B cell (primary cell): Measurements from ENCODE around the gene AHNAK. TPM values are rescaled to one million over a fixed set of nuclear protein-coding genes. Genes with fewer than 3 reads are reported as not detected.
"Not testable (repeated sequence)": the region's sequence is repeated elsewhere in the genome, so short reads cannot be mapped to it uniquely, and the experiment has no call there.

Experiments used
- ATAC-seq: fragments of 200-7000 bp; cut with Tn5 transposase; one replicate; pipeline ENCODE4 v1.10.0; 2021; ENCODE audit warnings: low read depth, mild to moderate bottlenecking, moderate number of reproducible peaks, moderate library complexity
- CTCF ChIA-PET: fragments of 350-600 bp; sonication (Branson Sonifier 250); formaldehyde crosslinking; loops from one replicate; lab custom pipeline; 2021; ENCODE audit warnings: antibody characterized with exemption, inconsistent platforms; lab: Charles Lee
- POLR2A ChIA-PET: fragments of 350-600 bp; sonication (Branson Sonifier 250); formaldehyde crosslinking; loops from one replicate; lab custom pipeline; 2021; ENCODE audit warnings: antibody characterized with exemption; lab: Charles Lee
- DNase-seq: peaks from one replicate; pipeline ENCODE4 v3.0.0; 2013
- H2AFZ ChIP-seq: 2 replicates; pipeline ENCODE4 v1.6.1; 2012; ENCODE audit warnings: mild to moderate bottlenecking, low read depth, low read length; ENCODE audit not compliant: insufficient read depth, poor library complexity, severe bottlenecking
- H3K27ac ChIP-seq, 2 donors: 1 replicate in 1 of 2; 2 replicates in 1 of 2; pipeline ENCODE4 v1.5.1; 2012 to 2013; ENCODE audit warnings: low read length in 2 of 2, mild to moderate bottlenecking in 2 of 2, moderate library complexity in 1 of 2
- H3K27me3 ChIP-seq, 4 experiments: fragments of 200-600 bp in 1 of 4; sonication (generic) in 1 of 4; replicated peaks in 1 of 4; 1 replicate in 2 of 4; 2 replicates in 2 of 4; pipeline versions ENCODE4 v1.6.1 to v1.7.0; 2013 to 2016; ENCODE audit warnings: low read length in 3 of 4, mild to moderate bottlenecking in 2 of 4, mixed read lengths in 1 of 4, moderate library complexity in 1 of 4; ENCODE audit not compliant: insufficient read depth in 4 of 4, control insufficient read depth in 3 of 4; ENCODE audit errors: control extremely low read depth in 1 of 4
- H3K36me3 ChIP-seq, 2 experiments: replicated peaks in 1 of 2; 1 replicate in 1 of 2; 2 replicates in 1 of 2; pipeline versions ENCODE4 v1.6.1 to v1.7.1; 2013; ENCODE audit warnings: low read length in 1 of 2; ENCODE audit not compliant: insufficient read depth in 2 of 2, control insufficient read depth in 1 of 2; ENCODE audit errors: control extremely low read depth in 1 of 2, extremely low read depth in 1 of 2
- H3K4me1 ChIP-seq, 2 donors: fragments of 200-600 bp in 1 of 2; sonication (generic) in 1 of 2; 1 replicate in 1 of 2; 2 replicates in 1 of 2; pipeline versions ENCODE4 v1.5.1 to v1.6.1; 2013 to 2017; ENCODE audit warnings: low read length in 2 of 2; ENCODE audit not compliant: control insufficient read depth in 2 of 2, insufficient read depth in 2 of 2
- H3K4me2 ChIP-seq: replicated peaks from 2 replicates; pipeline ENCODE3; 2012; ENCODE audit warnings: mild to moderate bottlenecking, low read depth, low read length; ENCODE audit not compliant: poor library complexity, severe bottlenecking
- H3K4me3 ChIP-seq, 5 experiments: fragments of 200-600 bp in 1 of 5; sonication (generic) in 1 of 5; 1 replicate in 3 of 5; 2 replicates in 2 of 5; pipeline versions ENCODE4 v1.5.1 to v1.7.0; 2011 to 2016; ENCODE audit warnings: low read length in 4 of 5, mild to moderate bottlenecking in 4 of 5, low read depth in 2 of 5, control low read depth in 1 of 5, moderate library complexity in 1 of 5; ENCODE audit not compliant: insufficient read depth in 1 of 5; ENCODE audit errors: control extremely low read depth in 1 of 5, extremely low read depth in 1 of 5
- H3K79me2 ChIP-seq: fragments of 200-600 bp; sonication (generic); one replicate; pipeline ENCODE4 v1.6.0; 2016; ENCODE audit warnings: low read length; ENCODE audit not compliant: control insufficient read depth, insufficient read depth
- H3K9ac ChIP-seq: fragments of 200-600 bp; sonication (generic); 2 replicates; pipeline ENCODE4 v1.6.1; 2017; ENCODE audit warnings: mild to moderate bottlenecking, low read length, moderate library complexity
- H3K9me3 ChIP-seq, 3 donors: one replicate each; pipeline versions ENCODE4 v1.6.1 to v1.7.1; 2013; ENCODE audit warnings: low read length in 2 of 3; ENCODE audit not compliant: control insufficient read depth in 2 of 3, insufficient read depth in 1 of 3; ENCODE audit errors: control extremely low read depth in 1 of 3
- H4K20me1 ChIP-seq: 2 replicates; pipeline ENCODE4 v1.6.0; 2012; ENCODE audit warnings: mild to moderate bottlenecking, low read length; ENCODE audit not compliant: insufficient read depth, control insufficient read depth, poor library complexity, severe bottlenecking
- H3K27ac Mint-ChIP-seq: one replicate; pipeline ENCODE4 v1.8.0; 2021; ENCODE audit warnings: mixed read lengths
- H3K27me3 Mint-ChIP-seq: one replicate; pipeline ENCODE4 v1.8.0; 2021; ENCODE audit warnings: mixed read lengths
- H3K4me1 Mint-ChIP-seq: one replicate; pipeline ENCODE4 v1.8.0; 2021; ENCODE audit warnings: mixed read lengths
- H3K4me3 Mint-ChIP-seq: one replicate; pipeline ENCODE4 v1.8.0; 2021; ENCODE audit warnings: mixed read lengths
- H3K9me3 Mint-ChIP-seq: one replicate; pipeline ENCODE4 v1.8.0; 2022; ENCODE audit warnings: mixed read lengths; ENCODE audit not compliant: insufficient read depth
- EZH2 ChIP-seq: IDR thresholded peaks from 2 replicates; pipeline ENCODE4 v1.6.1; 2012; ENCODE audit warnings: borderline replicate concordance, low read depth, mild to moderate bottlenecking, moderate library complexity, low read length; ENCODE audit not compliant: insufficient read depth, poor library complexity, severe bottlenecking
- WGBS: methylation state at CpG from one replicate; pipeline ENCODE4 v1.1.5; 2013; ENCODE audit warnings: missing lambda C conversion rate; ENCODE audit not compliant: insufficient coverage; 5-methylcytosine and 5-hydroxymethylcytosine counted together
- intact Hi-C: fragments of 100-400 bp; cut with micrococcal nuclease; formaldehyde crosslinking; loops from one replicate; pipeline ENCODE4 v1.10.0; 2022
- polyA plus RNA-seq: library from polyadenylated mRNA; depleted of rRNA; stranded (reverse); fragments of >200 nt; gene quantifications from 2 replicates; pipeline ENCODE4 v1.2.3, GENCODE V29; 2012
- total RNA-seq, 2 donors: library from RNA; stranded (reverse); fragments of 120-200 nt in 1 of 2; gene quantifications; 1 replicate in 1 of 2; 2 replicates in 1 of 2; pipeline versions ENCODE4 v1.2.3 to v1.2.4, GENCODE V29; 2013 to 2022

The AHNAK gene
- total and polyA plus RNA-seq, 2 donors (not counting 1 experiment from before 2014, with no cell fraction given), result 63.7 to 229 TPM

- CTCF ChIA-PET, result interaction anchor here (0.6 to 1.6 kb wide), 3 partner anchors 42 to 159 kb away, joined by 3 read pairs; partner anchors contain the start of gene AHNAK
- Histone ChIP-seq H3K4me1 (peaks cover 23 to 34% of the 10 kb centered on the region in 2 donors), H2AFZ (no peak overlapping the region), H3K4me3 (no peak overlapping the region), H3K27ac (no peak overlapping the region), H3K79me2 (peaks cover 63% of the 10 kb centered on the region), H3K9me3 (no peaks in the 10 kb centered on the region), H4K20me1 (peaks cover 8% of the 10 kb centered on the region), H3K27me3 (no peaks in the 10 kb centered on the region), H3K9ac (no peak overlapping the region), H3K36me3 (peaks cover 0 to 33% of the 10 kb centered on the region in 2 experiments), H3K4me2 (no peak overlapping the region)
- POLR2A ChIA-PET, result interaction anchor here (0.7 to 0.8 kb wide), 2 partner anchors 15 to 25 kb away, joined by 3 to 5 read pairs; partner anchors contain the start of gene EEF1G
- Mint-ChIP-seq H3K4me3 (no peak overlapping the region), H3K9me3 (no peaks in the 10 kb centered on the region), H3K27ac (no peak overlapping the region), H3K4me1 (peaks cover 43% of the 10 kb centered on the region), H3K27me3 (no peaks in the 10 kb centered on the region)
- ATAC-seq, result no peak
- WGBS, result 97% methylated on average over 10 of the region's 18 CpGs
- TF ChIP-seq EZH2, result no peak
- intact Hi-C loops, result no loop called here
- no peak for DNase-seq
These were observed 42.5 kb upstream of the AHNAK start for GRCh38 chr11:62588966-62589637.

DNA sequence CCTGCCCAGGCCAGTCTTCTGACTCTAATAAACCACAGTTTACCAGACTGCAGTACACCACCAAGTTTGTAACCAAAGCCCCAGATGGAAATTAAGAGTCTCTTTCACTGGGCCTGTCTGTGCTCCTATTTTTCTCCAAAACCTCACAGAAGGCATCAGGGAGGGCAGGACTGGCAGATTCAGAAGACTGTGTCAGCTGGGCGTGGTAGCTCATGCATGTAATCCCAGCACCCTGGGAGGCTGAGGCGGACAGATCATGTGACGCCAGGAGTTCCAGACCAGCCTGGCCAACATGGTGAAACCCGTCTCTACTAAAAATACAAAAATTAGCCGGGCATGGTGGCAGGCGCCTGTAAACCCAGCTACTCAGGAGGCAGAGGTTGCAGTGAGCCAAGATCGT lies 38.8 kb upstream of the AHNAK start:
- H3K27ac Mint-ChIP-seq, H3K4me1 ChIP-seq, H3K27me3 Mint-ChIP-seq, H3K9me3 Mint-ChIP-seq, DNase-seq, H2AFZ ChIP-seq, H3K4me3 Mint-ChIP-seq, intact Hi-C loops, H3K4me2 ChIP-seq, H3K27ac ChIP-seq, H4K20me1 ChIP-seq, H3K4me3 ChIP-seq, H3K9ac ChIP-seq, ATAC-seq, H3K27me3 ChIP-seq, H3K9me3 ChIP-seq: not testable (repeated sequence)
- ChIA-PET CTCF (interaction anchor here (0.5 to 0.8 kb wide), 2 partner anchors 201 to 228 kb away, joined by 3 read pairs; no protein-coding TSS in a partner anchor), POLR2A (interaction anchor here (0.6 to 1.8 kb wide), 4 partner anchors 11 to 90 kb away, joined by 3 to 4 read pairs (median 3); partner anchors contain the start of gene MTA2)
- Histone ChIP-seq H3K79me2 (peaks cover 76% of the 10 kb centered on the region), H3K36me3 (peaks cover 1 to 46% of the 10 kb centered on the region in 2 experiments)
- peaks cover 11% of the 10 kb centered on the region for H3K4me1 Mint-ChIP-seq
- 100% methylated on average over 7 of the region's 7 CpGs for WGBS

- H2AFZ ChIP-seq, H3K4me1 ChIP-seq, H3K4me2 ChIP-seq, H3K9me3 Mint-ChIP-seq, H3K27me3 Mint-ChIP-seq, H3K27ac Mint-ChIP-seq, ATAC-seq, H3K27me3 ChIP-seq, intact Hi-C loops, H3K4me3 ChIP-seq, H3K4me3 Mint-ChIP-seq, H3K9ac ChIP-seq, H3K27ac ChIP-seq, H3K9me3 ChIP-seq, H3K4me1 Mint-ChIP-seq, H4K20me1 ChIP-seq, CTCF ChIA-PET, DNase-seq: not testable (repeated sequence)
- Histone ChIP-seq H3K36me3 (peaks cover 1 to 49% of the 10 kb centered on the region in 2 experiments), H3K79me2 (peaks cover 41% of the 10 kb centered on the region)
- POLR2A ChIA-PET, result interaction anchor here (1.8 kb wide), 1 partner anchor 10 kb away, joined by 8 read pairs; the partner anchor contains the start of gene TUT1
- 100% methylated on average over 1 of the region's 4 CpGs for WGBS
These were observed 35.1 kb upstream of the AHNAK start for GRCh38 chr11:62581735-62582134.
